Mesodermal cell (in vitro differentiated cells): Measurements from ENCODE around the gene JAKMIP1.
"Not testable (repeated sequence)": the region's sequence is repeated elsewhere in the genome, so short reads cannot be mapped to it uniquely, and the experiment has no call there.

Experiments used
- H3K27ac ChIP-seq: 2 replicates; pipeline ENCODE4 v1.7.0; 2013; ENCODE audit warnings: mild to moderate bottlenecking, low read depth, low read length, moderate library complexity; ENCODE audit not compliant: severe bottlenecking
- H3K36me3 ChIP-seq: 2 replicates; pipeline ENCODE4 v1.7.1; 2013; ENCODE audit warnings: mild to moderate bottlenecking, low read length, moderate library complexity; ENCODE audit not compliant: control insufficient read depth, insufficient read depth
- H3K4me1 ChIP-seq: one replicate; pipeline ENCODE4 v1.7.1; 2013; ENCODE audit warnings: mild to moderate bottlenecking, low read length; ENCODE audit not compliant: insufficient read depth, control insufficient read depth, poor library complexity, severe bottlenecking
- H3K4me3 ChIP-seq: 2 replicates; pipeline ENCODE4 v1.7.0; 2013; ENCODE audit warnings: low read length, control low read depth, mild to moderate bottlenecking; ENCODE audit not compliant: insufficient read depth, poor library complexity, severe bottlenecking; ENCODE audit errors: extremely low read depth
- H3K9me3 ChIP-seq: 2 replicates; pipeline ENCODE4 v1.7.1; 2013; ENCODE audit warnings: mild to moderate bottlenecking, low read length, moderate library complexity; ENCODE audit not compliant: control insufficient read depth
- WGBS, 2 experiments: methylation state at CpG; one replicate each; pipeline ENCODE4 v1.1.5; 2013; ENCODE audit warnings: missing lambda C conversion rate in 2 of 2; ENCODE audit not compliant: insufficient coverage in 2 of 2; 5-methylcytosine and 5-hydroxymethylcytosine counted together

The JAKMIP1 gene

DNA sequence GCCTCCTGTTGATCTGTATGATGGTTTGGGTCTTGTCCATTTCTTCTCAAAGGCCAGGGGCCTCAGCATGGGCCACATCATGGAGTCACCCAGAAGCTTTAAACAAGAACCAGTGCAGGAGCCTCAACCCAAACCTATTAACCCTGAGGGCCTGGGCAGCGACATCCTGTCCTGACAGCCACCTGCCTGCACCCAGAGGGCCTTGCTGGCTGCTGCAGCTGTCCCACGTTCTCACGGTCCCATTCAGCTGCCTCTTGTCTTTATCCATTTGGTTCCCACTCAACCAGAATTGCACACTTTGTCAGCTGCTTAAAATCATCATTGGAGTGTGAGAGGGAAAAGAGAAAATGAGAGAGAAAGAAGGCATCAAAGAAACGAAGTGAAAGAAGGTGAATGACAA is 203.7 kb downstream of the JAKMIP1 start:
- 82 to 86% methylated on average over 2 to 4 of the region's 4 CpGs for WGBS, 2 experiments
- Histone ChIP-seq H3K36me3 (no peaks in the 10 kb centered on the region), H3K27ac (no peak overlapping the region), H3K4me1 (no peaks in the 10 kb centered on the region), H3K9me3 (no peaks in the 10 kb centered on the region), H3K4me3 (no peak overlapping the region)

DNA sequence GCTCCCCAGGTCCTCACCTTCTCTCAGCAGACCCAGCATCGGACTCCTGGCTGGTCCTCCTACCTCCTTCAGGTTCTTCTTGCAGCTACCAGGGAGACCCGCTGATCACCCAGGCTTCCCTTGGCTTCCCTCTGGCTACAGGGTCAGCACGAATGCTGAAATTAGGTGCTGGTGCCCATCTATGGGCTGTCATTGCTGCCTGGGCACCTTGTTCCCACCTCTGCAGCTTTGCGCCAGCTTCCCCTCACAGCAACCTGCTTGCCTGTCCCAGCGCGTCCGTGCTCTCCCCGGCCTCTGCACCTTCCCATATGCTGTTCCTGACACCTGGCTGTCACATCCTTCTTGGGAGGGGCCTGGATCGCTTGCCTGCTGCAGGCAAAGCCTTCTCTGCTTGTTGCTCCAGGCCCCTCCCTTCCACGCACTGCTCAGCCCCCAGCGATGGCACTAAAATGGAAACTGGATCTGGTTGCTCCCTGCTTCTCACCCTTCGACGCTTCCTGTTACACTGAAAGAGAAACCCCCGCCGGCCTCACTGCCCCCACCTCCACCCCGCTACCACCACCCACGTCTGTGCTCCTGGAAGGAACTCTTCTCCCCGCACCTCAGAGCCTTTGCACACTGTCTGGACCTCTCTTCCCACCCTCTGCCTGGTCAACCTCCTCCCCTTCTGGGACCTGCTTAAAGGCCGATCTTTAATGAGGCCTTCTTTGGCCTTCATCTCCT is 204.3 kb downstream of the JAKMIP1 start:
- 79 to 83% methylated on average over 15 to 18 of the region's 19 CpGs for WGBS, 2 experiments
- Histone ChIP-seq H3K4me1 (no peaks in the 10 kb centered on the region), H3K9me3 (no peaks in the 10 kb centered on the region), H3K4me3 (no peak overlapping the region), H3K36me3 (no peaks in the 10 kb centered on the region), H3K27ac (no peak overlapping the region)

DNA sequence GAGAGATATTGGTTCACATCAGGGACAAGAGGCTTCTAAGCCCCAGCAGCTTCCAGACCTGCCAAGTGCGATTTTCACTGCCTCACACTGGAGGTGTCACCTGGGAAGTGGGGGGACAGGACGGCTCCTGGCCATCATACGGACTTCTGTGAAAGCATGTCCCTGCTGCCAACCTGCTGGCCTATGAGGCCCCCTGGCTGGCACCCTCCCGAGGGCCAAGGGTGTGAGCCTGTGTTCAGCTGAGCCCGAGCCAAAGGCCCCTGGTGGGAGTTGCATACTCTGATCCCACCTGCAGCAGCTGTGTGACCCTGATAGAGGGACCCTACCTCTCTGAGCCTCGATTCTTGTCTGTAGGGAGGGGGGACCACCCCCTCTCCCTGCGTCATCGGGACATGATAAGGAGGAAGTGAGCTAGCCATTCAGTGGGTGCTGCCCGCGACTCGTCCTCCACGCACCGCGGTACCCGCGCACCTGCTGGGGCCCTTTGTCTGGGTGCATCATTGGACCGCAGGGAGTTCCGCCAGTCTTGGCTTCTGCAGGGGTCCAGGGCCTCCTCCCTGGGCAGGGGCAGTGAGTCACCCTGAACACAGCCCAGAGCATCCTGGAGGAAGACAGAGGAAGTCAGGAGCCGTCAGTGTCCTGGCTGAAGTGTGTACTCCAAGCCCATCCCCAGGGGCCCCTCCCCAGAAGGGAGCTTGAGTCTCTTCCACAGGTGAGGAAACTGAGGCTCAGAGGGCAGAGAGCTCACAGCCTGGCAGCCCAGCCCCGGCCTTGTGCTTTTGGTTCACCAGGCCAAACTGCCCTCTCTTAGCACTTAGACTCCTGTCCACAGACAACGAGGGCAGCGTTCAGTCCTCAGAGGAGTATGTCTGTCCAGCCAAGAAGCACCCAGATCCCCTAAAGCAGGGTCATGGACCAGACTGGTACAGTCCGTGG is 206.2 kb downstream of the JAKMIP1 start:
- Histone ChIP-seq H3K36me3 (no peaks in the 10 kb centered on the region), H3K4me3 (no peak overlapping the region), H3K27ac (no peak overlapping the region), H3K4me1 (no peaks in the 10 kb centered on the region), H3K9me3 (no peaks in the 10 kb centered on the region)
- WGBS, 2 experiments = 87 to 88% methylated on average over 17 to 23 of the region's 23 CpGs

DNA sequence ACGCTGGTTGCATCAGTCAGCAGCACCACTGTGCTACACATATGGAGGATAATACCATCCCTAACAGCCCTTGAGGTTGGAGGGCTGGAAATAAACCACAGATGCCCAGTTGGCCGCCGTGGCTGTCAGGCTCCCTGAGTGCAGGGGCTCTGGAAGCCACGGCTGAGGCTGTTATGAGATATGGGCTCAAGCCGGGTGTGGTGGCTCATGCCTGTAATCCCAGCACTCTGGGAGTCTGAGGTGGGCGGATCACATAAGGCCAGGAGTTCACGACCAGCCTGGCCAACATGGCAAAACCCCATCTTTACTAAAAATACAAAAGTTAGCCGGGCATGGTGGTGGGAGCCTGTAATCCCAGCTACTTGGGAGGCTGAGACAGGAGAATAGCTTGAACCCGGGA is 207.0 kb downstream of the JAKMIP1 start:
- H3K9me3 ChIP-seq, H3K36me3 ChIP-seq, H3K4me3 ChIP-seq, H3K4me1 ChIP-seq, H3K27ac ChIP-seq: not testable (repeated sequence)
- 88 to 98% methylated on average over 6 to 7 of the region's 9 CpGs for WGBS, 2 experiments

DNA sequence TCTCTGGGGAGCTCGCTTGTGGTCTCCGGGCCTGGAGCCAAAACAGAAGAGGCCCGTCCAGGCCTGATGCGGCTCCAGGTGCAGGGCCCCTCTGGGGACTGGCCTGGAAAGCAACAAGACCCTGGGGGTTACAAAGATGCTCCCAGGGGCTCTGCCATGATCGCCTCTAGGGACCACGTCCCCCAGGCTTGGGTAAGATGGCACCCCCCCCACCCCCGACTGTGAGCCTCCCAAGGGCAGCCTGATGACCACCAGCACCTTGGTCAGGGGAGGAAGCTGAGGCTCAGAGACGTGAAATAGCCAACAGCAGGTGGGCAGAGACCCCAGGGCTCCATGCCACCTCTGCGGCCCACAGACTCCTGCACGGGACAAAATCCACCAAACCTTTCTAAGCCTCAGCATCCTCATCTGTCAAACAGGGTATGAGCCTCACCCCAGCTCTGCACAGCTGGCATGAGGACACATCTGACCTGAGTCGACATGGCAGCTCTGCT is 207.5 kb downstream of the JAKMIP1 start:
- H3K4me3 ChIP-seq = no peak overlapping the region
- no peaks in the 10 kb centered on the region for H3K4me1 ChIP-seq
- H3K27ac ChIP-seq = no peak overlapping the region
- 88 to 96% methylated on average over 5 to 9 of the region's 11 CpGs for WGBS, 2 experiments
- no peaks in the 10 kb centered on the region for H3K9me3 ChIP-seq
- H3K36me3 ChIP-seq = no peaks in the 10 kb centered on the region

DNA sequence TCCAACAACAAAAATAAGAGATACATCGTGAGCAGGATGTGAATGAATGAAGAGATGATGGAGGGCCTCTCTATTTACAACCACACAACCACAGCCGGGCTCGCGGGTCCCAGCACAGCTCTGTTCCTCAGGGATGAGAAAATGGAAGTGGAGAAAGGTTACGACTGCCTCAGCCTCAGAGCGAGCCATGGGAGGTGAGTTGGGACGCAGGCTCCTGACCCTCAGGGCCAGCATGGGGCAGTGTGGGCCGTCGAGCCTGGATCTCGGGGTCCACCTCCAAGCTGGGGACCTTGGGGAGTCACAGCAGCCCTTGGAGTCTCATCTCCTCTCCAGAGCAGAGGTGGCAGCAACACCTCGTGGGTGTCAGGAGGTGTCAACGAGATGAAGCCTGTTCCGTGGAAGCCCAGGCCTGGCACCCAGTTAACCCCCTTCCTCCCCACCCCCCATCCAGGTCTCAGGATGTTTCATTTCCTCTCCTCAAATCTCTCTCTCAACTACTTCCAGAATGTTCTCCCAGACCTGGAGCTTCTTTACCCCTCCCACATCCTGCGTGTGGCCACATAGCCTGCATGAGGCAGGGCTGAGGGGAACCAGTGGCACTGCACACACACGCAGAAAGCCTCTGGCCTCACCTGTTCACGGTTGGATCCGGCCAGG is 208.1 kb downstream of the JAKMIP1 start:
- 89 to 90% methylated on average over 13 to 14 of the region's 17 CpGs for WGBS, 2 experiments
- no peak overlapping the region for H3K4me3 ChIP-seq
- H3K9me3 ChIP-seq = no peaks in the 10 kb centered on the region

DNA sequence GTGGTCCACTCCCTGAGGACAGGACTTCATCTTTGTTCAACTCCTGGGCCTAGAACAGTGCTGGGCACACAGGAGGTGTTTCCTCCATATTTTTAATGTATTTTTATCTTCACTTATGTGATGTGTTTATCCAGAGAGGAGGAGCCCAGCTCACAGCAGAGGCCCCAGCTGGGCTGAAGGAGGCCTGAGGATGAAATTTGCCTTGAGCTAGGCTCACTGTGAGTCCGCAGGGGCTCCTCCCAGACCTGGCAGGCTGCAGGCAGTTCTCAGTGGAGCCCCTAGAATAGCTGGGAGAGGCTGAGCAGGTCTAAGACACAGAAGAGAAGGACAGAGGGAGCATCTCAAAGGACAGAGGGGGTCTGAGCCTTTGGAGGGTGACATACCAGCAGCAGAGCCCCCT is 208.9 kb downstream of the JAKMIP1 start:
- no peaks in the 10 kb centered on the region for H3K36me3 ChIP-seq
- 33 to 100% methylated on average over 1 of the region's 1 CpG for WGBS, 2 experiments
- no peak overlapping the region for H3K27ac ChIP-seq
- H3K9me3 ChIP-seq = no peaks in the 10 kb centered on the region
- no peak overlapping the region for H3K4me3 ChIP-seq
- H3K4me1 ChIP-seq = no peaks in the 10 kb centered on the region

More for the DNA sequence above, 208.1 kb downstream of the JAKMIP1 start:
- Histone ChIP-seq H3K36me3 (no peaks in the 10 kb centered on the region), H3K27ac (no peak overlapping the region), H3K4me1 (no peaks in the 10 kb centered on the region)

DNA sequence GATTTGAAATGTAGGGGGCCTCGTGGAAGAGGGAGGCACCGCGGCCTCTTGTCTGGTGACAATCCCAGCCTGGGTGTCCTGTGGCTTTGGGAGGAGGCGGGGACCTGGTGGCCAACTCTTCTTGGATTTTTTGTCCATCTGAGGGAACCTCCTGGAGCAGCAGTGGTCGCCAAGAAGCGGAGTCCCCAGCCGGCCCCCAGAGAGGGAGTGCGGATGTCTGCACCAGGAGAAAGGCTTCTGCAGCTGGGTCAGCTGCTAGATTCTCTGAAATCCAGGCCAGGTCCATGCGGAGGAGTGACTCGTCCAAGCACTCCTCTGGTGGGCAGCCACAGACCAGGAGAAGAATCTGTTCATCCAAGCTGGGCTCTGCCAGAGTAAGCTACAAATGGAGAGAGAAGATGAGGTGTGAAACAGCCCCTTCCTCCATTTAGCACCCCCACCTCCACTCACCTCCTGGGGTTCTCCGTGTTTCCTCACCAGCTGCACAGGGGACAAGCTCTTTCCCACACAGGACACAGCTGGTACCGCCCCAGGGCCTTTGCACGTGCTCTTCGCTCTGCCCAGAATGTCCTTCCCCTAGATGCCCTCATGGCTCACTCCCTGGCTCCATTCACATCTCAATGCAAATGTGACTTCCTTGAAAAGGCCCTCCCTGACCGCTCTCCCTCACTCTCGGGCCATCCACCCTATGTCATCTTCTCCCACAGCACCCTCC is 209.7 kb downstream of the JAKMIP1 start:
- no peaks in the 10 kb centered on the region for H3K9me3 ChIP-seq
- no peak overlapping the region for H3K27ac ChIP-seq
- H3K4me1 ChIP-seq = no peaks in the 10 kb centered on the region
- H3K4me3 ChIP-seq = no peak overlapping the region
- 91 to 93% methylated on average over 14 to 15 of the region's 16 CpGs for WGBS, 2 experiments
- no peaks in the 10 kb centered on the region for H3K36me3 ChIP-seq

DNA sequence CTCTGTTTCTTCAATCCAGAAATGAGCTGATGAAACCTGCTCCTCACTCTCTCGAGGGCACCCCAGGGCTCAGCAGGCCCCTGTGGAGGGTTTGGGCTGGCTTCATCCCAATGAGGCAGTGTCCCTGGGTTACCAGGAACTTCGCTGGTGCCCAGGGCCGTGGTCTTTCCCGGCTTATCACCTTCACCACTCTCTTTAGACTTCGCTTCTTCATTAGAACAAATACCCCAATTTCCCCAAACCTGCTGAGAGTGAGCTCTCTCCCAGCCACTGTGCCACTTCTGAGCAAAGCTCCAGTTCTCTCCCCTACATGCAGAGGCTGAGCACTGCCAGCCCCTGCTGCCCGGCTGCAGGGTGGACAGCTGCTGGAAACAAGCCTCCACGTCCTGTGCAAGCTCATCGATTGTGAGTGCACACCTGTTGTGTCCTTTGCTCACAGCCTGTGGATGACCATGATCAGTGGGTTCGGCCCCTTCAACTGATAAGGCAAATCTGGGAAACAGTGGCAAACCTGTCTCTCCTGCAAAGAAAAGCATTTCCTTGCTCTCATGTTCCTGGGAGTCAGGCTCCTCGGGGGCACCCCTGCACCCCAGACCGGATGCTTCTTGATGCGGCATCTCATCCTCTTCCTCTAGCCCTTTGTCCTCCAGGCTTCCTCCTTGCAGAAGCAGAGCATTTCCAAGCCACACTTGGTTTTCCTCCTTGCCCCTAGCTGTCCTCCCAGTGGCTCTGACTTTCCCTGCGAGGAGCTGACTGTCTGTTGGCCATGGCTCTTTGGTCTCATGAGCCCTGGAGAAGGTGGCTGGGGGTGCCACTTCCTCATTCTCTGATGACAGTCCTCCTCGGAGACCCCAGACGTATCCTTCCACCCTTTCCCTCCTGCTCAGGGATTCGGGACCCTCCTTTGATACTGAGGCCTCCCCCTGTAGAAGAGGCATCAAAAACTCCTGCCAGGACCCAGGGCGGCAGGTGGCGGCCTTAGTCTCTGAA is 210.8 kb downstream of the JAKMIP1 start:
- H3K36me3 ChIP-seq = no peaks in the 10 kb centered on the region
- H3K4me1 ChIP-seq = no peaks in the 10 kb centered on the region
- H3K27ac ChIP-seq = no peak overlapping the region
- no peak overlapping the region for H3K4me3 ChIP-seq
- 88 to 93% methylated on average over 17 to 18 of the region's 18 CpGs for WGBS, 2 experiments
- no peaks in the 10 kb centered on the region for H3K9me3 ChIP-seq
